Mononuclear cell (primary cell): ENCODE data around the gene TFPT. TPM values are rescaled to one million over a fixed set of nuclear protein-coding genes. Genes with fewer than 3 reads are reported as not detected.

ENCODE experiments used
- H3K27me3 ChIP-seq: 2 replicates; pipeline ENCODE4 v1.6.0; 2011; ENCODE audit warnings: low read length, control low read depth; ENCODE audit not compliant: insufficient read depth
- H3K4me1 ChIP-seq: 2 replicates; pipeline ENCODE4 v1.5.1; 2011; ENCODE audit warnings: mild to moderate bottlenecking, low read length, control low read depth; ENCODE audit not compliant: insufficient read depth
- H3K4me3 ChIP-seq: 2 replicates; pipeline ENCODE4 v1.5.1; 2011; ENCODE audit warnings: mild to moderate bottlenecking, low read length, moderate library complexity
- H3K9me3 ChIP-seq: 2 replicates; pipeline ENCODE4 v1.5.1; 2011; ENCODE audit warnings: low read depth, mild to moderate bottlenecking, control low read depth, low read length
- total RNA-seq: library from RNA; depleted of rRNA; stranded (reverse); fragments of >200 nt; gene quantifications from one replicate; pipeline ENCODE4 v1.2.3, GENCODE V29; 2012

Gene TFPT
- total RNA-seq, 1 donor: 5.7 TPM

DNA sequence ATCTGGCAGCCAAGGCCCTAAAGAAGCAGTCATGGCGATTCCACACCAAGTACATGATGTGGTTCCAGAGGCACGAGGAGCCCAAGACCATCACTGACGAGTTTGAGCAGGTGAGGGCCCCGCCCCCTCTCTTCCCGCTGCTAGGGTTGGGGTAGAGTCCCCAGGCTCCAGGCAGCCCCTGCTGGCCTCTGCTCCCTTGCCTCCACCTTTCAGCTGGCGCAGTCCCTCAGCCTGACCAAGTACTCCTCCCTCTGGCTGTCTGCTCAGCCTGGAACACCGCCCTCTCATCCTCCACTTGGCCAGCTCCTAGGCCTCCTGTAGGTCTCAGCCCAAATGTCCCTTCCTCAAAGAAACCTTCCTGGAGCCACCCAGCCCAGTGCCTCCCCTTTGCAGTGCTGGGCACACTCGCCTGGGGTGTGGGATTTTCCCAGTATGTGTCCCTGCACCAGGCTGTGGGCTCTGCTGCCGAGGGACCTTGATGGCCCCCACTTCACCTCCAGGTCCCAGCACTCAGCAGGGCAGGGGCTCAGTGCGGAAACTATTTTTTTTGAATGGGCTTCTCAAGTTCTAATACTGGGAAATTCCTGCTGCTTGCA lies 38.4 kb upstream of the TFPT start:
- no peaks in the 10 kb centered on the region for H3K27me3 ChIP-seq
- peaks cover 10% of the 10 kb centered on the region for H3K4me1 ChIP-seq
- no peak overlapping the region for H3K4me3 ChIP-seq
- no peaks in the 10 kb centered on the region for H3K9me3 ChIP-seq

DNA sequence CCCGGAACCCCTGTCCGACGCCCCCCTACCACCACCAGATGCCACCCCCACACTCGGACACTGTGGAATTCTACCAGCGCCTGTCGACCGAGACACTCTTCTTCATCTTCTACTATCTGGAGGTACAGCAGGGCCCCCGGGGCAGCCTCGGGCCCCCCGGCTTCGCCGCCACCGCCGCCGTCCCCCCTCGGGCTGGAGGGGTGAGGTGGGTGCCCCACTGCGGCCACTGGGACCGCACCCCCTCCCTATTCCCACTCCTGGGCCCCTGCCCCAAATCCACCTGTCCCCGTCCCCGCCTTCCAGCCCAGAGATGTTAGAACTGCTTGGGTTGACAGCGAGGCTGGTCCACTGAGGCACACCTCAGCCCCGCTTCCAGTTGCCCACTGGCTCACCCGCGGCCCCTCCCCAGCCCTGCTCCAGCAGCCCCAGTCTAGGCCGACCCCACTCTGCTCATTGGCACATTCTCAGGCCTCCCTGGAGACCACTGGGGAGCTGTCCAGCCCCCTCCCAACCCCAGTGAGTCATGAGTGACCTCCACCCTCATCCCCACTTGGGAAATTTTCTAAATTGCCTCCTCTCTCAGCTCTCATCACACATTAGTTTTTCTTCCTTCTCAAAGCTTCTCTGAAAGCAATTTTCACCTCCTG lies 37.5 kb upstream of the TFPT start:
- peaks cover 1% of the 10 kb centered on the region for H3K4me1 ChIP-seq
- H3K27me3 ChIP-seq: no peaks in the 10 kb centered on the region
- no peak overlapping the region for H3K4me3 ChIP-seq
- H3K9me3 ChIP-seq: no peaks in the 10 kb centered on the region

DNA sequence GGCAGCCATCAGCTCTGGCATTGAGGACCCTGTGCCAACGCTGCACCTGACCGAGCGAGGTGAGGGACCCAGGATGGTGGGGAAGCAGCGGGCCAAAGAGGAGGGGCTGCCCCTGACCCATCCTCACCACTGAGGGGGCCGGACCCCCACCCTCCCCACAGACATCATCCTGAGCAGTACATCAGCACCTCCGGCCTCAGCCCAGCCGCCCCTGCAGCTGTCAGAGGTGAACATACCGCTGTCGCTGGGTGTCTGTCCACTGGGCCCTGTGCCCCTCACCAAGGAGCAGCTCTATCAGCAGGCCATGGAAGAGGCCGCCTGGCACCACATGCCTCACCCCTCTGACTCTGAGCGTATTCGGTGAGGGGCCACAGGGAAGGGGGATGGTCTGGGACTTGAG lies 36.8 kb upstream of the TFPT start:
- no peaks in the 10 kb centered on the region for H3K4me1 ChIP-seq
- no peaks in the 10 kb centered on the region for H3K27me3 ChIP-seq
- no peak overlapping the region for H3K4me3 ChIP-seq
- no peaks in the 10 kb centered on the region for H3K9me3 ChIP-seq

DNA sequence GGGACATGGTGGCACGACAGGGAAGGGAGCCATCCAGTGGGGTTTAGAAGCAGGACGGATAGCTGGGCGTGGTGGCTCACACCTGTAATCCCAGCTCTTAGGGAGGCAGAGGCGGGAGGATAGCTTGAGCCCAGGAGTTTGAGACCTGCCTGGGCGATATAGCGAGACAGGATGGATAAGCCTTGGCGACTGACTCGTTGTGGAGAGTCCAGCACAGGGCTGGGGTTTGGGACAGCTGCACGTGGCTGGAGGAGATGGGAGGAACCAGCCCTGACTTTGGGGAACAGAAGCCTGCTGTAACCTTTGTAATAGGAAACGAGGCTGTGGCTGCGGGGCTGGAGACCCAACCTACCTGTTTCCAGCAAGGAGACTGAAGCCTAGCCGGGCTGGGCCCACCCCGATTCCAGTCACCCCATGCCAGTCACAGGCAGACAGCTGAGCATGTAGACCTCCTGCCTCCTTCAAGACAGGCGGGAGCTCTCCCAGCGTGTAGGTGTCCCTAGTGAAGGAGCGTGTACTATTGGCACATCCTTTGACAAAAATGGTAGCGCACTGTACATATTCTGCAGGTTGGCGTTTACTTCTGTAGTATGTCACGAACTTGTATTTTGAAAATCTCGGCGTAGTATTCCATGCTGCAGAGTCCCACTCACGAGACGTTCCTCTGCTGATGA lies 36.0 kb upstream of the TFPT start:
- Histone ChIP-seq H3K4me3 (no peak overlapping the region), H3K4me1 (no peaks in the 10 kb centered on the region), H3K27me3 (no peaks in the 10 kb centered on the region), H3K9me3 (no peaks in the 10 kb centered on the region)

DNA sequence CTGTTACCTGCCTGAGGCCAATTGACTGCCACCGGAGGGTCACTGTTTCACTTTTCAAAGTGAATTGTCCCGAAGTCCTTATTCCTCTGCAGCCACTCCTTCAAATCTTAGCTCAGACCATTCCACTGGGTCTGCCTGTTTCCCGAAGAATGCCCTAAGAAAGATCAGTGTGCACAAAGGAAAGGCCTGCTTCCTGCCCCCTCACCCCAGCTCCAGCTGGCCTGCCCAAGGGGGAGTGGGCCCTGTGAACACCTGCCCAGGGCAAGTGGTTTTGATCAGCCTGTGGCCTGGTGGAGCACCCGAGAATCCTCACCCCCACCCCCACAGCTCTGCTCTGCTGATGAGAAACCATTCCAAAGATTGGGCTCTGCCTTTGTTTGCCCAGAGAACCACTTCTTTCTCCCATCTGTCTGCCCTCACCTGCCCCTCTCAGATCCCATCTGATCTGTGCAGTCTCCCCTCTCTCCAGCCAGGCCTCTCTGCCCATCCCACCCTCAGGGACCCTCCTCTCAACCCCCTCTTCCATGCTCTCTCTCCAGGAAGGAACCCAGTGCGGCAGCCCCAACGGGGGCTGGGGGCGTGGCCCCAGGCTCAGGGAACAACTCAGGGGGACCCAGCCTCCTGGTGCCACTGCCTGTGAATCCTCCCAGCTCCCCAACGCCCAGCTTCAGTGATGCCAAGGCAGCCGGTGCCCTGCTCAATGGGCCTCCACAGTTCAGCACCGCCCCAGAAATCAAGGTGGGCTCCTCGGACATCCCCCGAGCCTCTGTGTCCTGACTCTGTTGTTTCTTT lies 33.8 kb upstream of the TFPT start:
- Histone ChIP-seq H3K4me1 (no peaks in the 10 kb centered on the region), H3K4me3 (no peak overlapping the region), H3K27me3 (no peaks in the 10 kb centered on the region), H3K9me3 (no peaks in the 10 kb centered on the region)

DNA sequence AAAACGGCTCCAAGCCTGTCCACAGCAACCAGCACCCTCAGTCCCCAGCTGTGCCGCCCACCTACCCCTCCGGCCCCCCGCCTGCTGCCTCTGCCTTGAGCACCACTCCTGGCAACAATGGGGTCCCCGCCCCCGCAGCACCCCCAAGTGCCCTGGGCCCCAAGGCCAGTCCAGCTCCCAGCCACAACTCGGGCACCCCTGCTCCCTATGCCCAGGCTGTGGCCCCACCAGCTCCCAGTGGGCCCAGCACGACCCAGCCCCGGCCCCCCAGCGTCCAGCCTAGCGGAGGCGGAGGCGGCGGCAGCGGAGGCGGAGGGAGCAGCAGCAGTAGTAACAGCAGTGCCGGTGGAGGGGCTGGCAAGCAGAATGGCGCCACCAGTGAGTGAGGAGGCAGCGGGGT lies 32.7 kb upstream of the TFPT start:
- Histone ChIP-seq H3K9me3 (no peaks in the 10 kb centered on the region), H3K4me3 (no peak overlapping the region), H3K4me1 (no peaks in the 10 kb centered on the region), H3K27me3 (no peaks in the 10 kb centered on the region)

DNA sequence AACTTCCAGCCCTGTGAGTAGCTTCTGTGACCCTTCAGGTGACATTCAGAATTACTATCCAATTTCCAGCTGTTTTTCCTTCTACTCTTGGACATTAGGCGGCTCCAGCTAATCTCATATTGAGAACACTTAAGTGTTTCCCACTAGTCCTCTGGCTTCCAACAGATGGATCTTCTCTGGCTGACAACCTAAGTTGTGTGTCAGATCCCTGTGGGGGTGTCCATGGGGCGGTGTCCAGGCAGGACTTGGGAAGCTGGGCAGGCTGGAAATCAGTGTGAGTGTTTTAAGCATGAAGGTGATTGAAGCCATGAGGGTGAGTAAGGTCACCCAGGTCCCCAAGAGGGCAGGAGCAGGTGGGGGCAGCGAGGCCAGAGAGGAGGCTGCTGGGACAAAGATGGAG lies 32.2 kb upstream of the TFPT start:
- no peaks in the 10 kb centered on the region for H3K27me3 ChIP-seq
- H3K4me3 ChIP-seq: no peak overlapping the region
- H3K9me3 ChIP-seq: no peaks in the 10 kb centered on the region
- H3K4me1 ChIP-seq: no peaks in the 10 kb centered on the region

DNA sequence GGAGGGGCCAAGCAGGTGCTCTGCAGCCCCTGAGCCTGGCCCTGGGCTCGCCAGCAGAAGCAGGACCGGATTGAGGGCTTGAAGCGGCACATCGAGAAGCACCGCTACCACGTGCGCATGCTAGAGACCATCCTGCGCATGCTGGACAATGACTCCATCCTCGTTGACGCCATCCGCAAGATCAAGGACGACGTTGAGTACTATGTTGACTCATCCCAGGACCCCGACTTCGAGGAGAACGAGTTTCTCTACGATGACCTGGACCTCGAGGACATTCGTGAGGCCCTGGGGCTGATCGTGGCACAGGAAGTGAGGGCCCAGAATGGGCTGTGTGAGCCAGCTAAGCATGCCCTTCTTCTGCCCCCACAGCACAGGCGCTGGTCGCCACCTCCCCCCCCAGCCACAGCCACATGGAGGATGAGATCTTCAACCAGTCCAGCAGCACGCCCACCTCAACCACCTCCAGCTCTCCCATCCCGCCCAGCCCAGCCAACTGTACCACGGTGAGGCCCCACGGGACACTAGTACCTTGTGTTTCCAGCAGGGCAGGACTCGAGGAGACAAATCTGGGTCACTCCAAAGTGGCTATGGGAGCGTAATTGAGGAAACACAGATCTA lies 30.2 kb upstream of the TFPT start:
- H3K4me3 ChIP-seq: no peak overlapping the region
- H3K4me1 ChIP-seq: no peaks in the 10 kb centered on the region
- H3K9me3 ChIP-seq: no peaks in the 10 kb centered on the region
- H3K27me3 ChIP-seq: no peaks in the 10 kb centered on the region

DNA sequence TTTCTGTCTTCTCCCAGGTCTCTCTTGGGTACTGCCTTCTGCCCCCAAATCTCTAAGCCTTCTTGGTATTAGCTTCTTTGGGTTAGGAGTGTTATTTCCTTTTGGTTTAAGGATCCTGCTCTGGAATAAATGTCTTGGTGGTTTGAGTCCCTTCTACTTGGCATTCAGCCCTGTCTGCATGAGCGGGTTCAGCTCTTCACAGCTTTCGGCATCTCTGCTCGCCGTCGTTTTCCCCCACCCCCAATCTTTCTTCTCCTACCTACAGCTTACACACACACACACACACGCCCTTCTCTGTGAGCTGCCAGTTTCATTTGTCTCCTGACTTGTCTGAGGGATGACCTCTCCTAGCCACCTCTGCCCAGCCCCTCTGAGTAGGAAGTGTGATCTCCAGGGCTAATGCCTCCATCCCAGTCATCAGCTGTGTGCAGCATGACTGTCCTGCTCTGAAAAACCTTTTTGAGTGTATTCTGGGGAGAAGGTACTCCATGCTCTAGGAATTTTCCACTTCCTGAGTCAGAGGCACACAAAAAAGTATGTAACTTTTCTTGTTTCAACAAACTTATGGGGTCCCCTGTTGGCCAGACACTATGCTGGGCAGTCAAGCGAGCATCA lies 26.8 kb upstream of the TFPT start:
- no peaks in the 10 kb centered on the region for H3K9me3 ChIP-seq
- no peak overlapping the region for H3K4me3 ChIP-seq
- no peaks in the 10 kb centered on the region for H3K27me3 ChIP-seq
- peaks cover 15% of the 10 kb centered on the region for H3K4me1 ChIP-seq

DNA sequence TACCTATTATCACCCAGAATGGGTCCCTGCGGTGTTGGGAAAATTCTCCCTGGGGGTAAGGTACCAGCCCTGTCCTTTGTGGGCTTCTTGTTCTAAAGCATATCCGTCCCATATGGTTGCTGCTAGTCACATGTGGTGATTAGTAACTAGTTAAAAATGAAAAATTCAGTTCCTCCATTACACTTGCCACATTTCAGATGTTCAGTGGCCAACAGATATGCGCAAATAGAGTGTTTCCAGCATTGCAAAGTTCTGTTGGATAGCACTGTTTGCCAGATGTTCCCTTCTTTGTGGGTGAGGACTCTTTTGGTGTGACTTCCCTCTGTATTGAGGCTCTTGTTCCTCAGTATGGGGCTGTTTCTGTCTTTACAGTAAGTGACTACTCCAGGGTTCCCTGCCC lies 25.9 kb upstream of the TFPT start:
- Histone ChIP-seq H3K4me3 (no peak overlapping the region), H3K27me3 (no peaks in the 10 kb centered on the region), H3K4me1 (peaks cover 20% of the 10 kb centered on the region), H3K9me3 (no peaks in the 10 kb centered on the region)

DNA sequence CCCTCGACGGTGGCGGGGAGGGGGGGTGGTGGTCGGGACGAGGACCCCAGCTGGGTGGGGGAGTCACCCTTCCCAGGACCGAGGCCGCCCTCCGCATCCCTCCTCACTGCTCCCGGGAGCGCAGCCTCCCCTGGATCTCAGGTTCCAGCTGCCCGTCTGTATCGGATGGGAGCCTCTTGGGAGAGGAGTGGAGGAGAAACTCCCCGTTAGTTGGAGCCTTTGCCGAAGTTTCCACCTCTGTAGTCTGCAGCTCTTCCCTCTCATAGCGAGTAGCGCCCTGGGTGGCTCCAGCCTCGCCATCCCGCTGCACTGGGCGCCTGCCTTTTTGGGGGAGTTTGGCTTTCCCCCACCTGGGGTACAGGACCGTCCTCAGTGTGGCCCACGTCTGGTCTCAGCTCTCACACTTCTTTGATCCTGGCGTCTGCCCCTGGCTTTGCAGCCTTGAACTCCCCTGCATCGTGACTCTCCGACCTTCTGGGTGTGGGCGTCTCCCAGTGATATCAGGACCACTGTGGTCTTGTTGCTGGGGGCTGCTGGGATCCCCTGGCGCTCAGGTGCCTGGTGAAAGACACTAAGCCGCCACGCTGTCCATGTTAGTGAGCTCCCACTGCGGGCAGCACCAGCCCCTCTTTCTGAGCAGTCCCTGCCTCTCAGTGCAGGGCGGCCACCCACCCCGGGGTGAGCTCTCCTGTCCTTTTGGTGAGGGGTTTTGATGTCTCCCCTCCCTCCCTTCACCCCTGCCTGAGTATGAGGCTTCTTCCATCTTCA lies 23.2 kb upstream of the TFPT start:
- Histone ChIP-seq H3K4me1 (peaks cover 27% of the 10 kb centered on the region), H3K27me3 (no peaks in the 10 kb centered on the region), H3K9me3 (no peaks in the 10 kb centered on the region), H3K4me3 (peak overlapping the region; percentile 79)

DNA sequence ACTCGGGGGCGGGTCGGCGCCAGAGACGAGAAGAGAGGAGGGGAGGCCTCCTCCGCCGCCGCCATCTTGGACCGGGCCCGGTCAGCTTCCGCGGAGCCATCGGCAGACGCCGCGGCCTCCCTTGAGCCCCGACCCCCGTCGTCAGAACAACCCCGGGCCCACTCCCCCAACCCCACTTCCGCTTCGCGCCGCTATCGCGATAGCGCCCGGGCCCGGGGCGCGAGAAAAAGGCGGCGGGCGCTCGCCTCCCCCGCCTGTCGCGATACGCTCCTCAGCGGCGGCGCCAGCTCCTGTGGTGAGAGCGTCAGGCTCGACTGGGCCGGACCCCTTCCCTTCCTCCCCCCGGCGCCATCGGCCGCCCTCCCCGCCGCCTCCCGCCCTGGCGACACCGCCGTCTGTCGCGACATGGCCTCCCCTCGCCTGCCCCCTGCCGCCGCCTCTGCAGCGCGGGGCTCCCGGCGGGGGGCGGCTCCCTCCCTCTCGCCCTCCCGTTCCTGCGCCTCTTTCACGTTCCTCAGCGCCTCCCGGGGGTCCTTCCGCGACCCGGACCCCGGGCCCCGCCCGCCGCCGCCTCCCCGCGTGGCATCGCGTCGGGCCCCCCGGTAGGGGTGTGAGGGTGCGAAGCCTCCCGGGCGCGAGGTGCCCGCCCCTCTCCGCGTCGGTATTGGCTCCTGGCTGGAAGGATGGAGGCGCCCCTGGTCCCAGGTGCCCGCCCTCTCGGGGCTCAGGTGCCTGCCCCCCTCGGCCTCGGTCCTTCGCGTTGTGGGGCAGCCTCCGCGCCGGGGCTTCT lies 22.4 kb upstream of the TFPT start, which contains the start of gene CNOT3:
CNOT3 (plus strand) TSS at position 64 of the 790 bp plus-strand sequence. CDS start 5,217 bp downstream, outside the sequence.
- no peaks in the 10 kb centered on the region for H3K27me3 ChIP-seq
- peak within 1 kb of the TSS; percentile 79 for H3K4me3 ChIP-seq
- H3K9me3 ChIP-seq: no peaks in the 10 kb centered on the region
- H3K4me1 ChIP-seq: peaks cover 27% of the 10 kb centered on the region

DNA sequence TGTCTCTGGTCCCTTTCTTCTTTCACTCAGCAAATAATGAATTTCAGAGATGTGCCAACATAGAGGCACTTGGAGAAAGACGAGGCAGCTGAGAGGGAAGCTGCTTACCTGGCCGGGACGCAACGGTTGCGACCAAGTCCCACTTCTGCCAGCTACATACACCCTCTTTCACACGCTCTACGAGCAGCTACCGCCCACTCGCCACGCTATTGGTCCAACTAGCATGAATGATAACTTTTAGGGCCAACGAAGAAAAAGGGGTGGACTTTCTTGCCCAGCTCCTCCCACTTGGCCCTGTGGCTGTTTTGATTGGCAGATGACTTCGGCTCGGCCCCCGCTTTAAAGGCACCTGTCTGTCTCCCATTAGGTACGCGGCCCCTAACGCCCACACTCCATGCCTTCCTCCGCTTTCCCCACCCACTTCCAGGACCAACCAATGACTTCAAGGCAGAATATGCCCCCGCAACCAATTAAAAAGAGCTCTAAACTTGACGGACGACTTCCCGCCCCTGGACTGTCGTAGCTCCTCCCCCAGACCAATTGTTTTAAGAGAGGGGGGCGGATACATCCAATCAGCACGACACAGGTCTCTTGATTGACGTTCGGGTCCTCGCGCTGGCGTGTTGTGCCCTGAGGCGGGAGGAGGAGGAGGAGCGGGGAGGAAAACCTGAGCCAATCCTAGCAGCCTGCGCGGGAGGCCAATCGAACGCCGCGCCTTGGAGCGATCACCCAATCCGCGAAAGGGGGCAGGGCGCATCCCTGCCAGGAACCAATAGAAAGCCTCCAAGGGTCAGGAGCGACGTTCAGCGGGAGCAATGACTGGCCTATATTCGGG lies 21.6 kb upstream of the TFPT start:
- Histone ChIP-seq H3K4me3 (peak overlapping the region; percentile 79), H3K9me3 (no peaks in the 10 kb centered on the region), H3K27me3 (no peaks in the 10 kb centered on the region), H3K4me1 (peaks cover 27% of the 10 kb centered on the region)
